HG03460 (cell line): ENCODE measurements around the gene CAAP1.
"Not testable (repeated sequence)": the region's sequence is repeated elsewhere in the genome, so short reads cannot be mapped to it uniquely, and the experiment has no call there.

Experiments used
- ATAC-seq: cut with Tn5 transposase; IDR thresholded peaks from one replicate; pipeline ENCODE4 v1.9.1; 2021; ENCODE audit not compliant: unreplicated experiment

The CAAP1 gene

GRCh38 chr9:26850995-26851394, 41.6 kb downstream of the CAAP1 start:
- no peak for ATAC-seq

GRCh38 chr9:26833792-26834191, 58.8 kb downstream of the CAAP1 start:
- ATAC-seq: no peak

GRCh38 chr9:26828391-26828955, 64.1 kb downstream of the CAAP1 start:
- ATAC-seq: not testable (repeated sequence)

- no peak for ATAC-seq
Measured at GRCh38 chr9:26814799-26815198, 77.8 kb downstream of the CAAP1 start.

GRCh38 chr9:26813247-26813646, 79.4 kb downstream of the CAAP1 start:
- no peak for ATAC-seq

GRCh38 chr9:26812217-26812616, 80.4 kb downstream of the CAAP1 start:
- ATAC-seq: no peak

- no peak for ATAC-seq
Measured at GRCh38 chr9:26811106-26811505, 81.5 kb downstream of the CAAP1 start.

GRCh38 chr9:26809795-26810194, 82.8 kb downstream of the CAAP1 start:
- no peak for ATAC-seq

GRCh38 chr9:26807161-26807560, 85.4 kb downstream of the CAAP1 start:
- ATAC-seq: no peak

GRCh38 chr9:26802921-26803320, 89.7 kb downstream of the CAAP1 start:
- no peak for ATAC-seq

- no peak for ATAC-seq
Measured at GRCh38 chr9:26801772-26802171, 90.8 kb downstream of the CAAP1 start.

GRCh38 chr9:26800322-26800721, 92.3 kb downstream of the CAAP1 start:
- ATAC-seq: no peak

- no peak for ATAC-seq
Measured at GRCh38 chr9:26791274-26791673, 101.3 kb downstream of the CAAP1 start.
